Astrocyte of the cerebellum (primary cell): Measurements from ENCODE around the gene NMBR.
"Not testable (repeated sequence)": the region's sequence is repeated elsewhere in the genome, so short reads cannot be mapped to it uniquely, and the experiment has no call there.

ENCODE experiments used
- DNase-seq: peaks from one replicate; pipeline ENCODE4 v3.0.0-alpha.2; 2011; ENCODE audit warnings: low read depth
- H3K4me3 ChIP-seq: 2 replicates; pipeline ENCODE4 v1.5.1; 2011; ENCODE audit warnings: mild to moderate bottlenecking, low read depth, low read length, moderate library complexity
- CTCF ChIP-seq: IDR thresholded peaks from 2 replicates; pipeline ENCODE4 v1.5.1; 2012; ENCODE audit warnings: low read length, low read depth, moderate library complexity, mild to moderate bottlenecking; ENCODE audit errors: missing control alignments
- in situ Hi-C: cut with HindIII; loops from 2 replicates; pipeline ENCODE4 v1.10.0; 2017; ENCODE audit warnings: low sequenced_read_pairs

NMBR gene

GRCh38 chr6:142173980-142174379 is 27.1 kb upstream of the NMBR start:
- no peak overlapping the region for H3K4me3 ChIP-seq
- no peak for TF ChIP-seq CTCF
- in situ Hi-C loops: no loop called here
- DNase-seq: no peak

GRCh38 chr6:142172758-142173157 is 25.8 kb upstream of the NMBR start:
- no peak for TF ChIP-seq CTCF
- no peak for DNase-seq
- H3K4me3 ChIP-seq: no peak overlapping the region
- in situ Hi-C loops: no loop called here

GRCh38 chr6:142171351-142171750 is 24.4 kb upstream of the NMBR start:
- no peak for TF ChIP-seq CTCF
- DNase-seq: no peak
- H3K4me3 ChIP-seq: no peak overlapping the region
- in situ Hi-C loops: no loop called here

- no peak overlapping the region for H3K4me3 ChIP-seq
- no peak for DNase-seq
- in situ Hi-C loops: no loop called here
- TF ChIP-seq CTCF: no peak
These were observed 20.6 kb upstream of the NMBR start for GRCh38 chr6:142167486-142167885.

GRCh38 chr6:142167071-142167470 is 20.1 kb upstream of the NMBR start:
- in situ Hi-C loops: no loop called here
- no peak for DNase-seq
- no peak for TF ChIP-seq CTCF
- H3K4me3 ChIP-seq: no peak overlapping the region

- in situ Hi-C loops: no loop called here
- TF ChIP-seq CTCF: no peak
These were observed 18.3 kb upstream of the NMBR start for GRCh38 chr6:142165227-142165626.

GRCh38 chr6:142162780-142163179 is 15.9 kb upstream of the NMBR start:
- in situ Hi-C loops: no loop called here
- TF ChIP-seq CTCF: no peak
- H3K4me3 ChIP-seq: no peak overlapping the region
- no peak for DNase-seq

More at GRCh38 chr6:142165227-142165626, 18.3 kb upstream of the NMBR start:
- no peak overlapping the region for H3K4me3 ChIP-seq
- DNase-seq: no peak

- H3K4me3 ChIP-seq, DNase-seq: not testable (repeated sequence)
- in situ Hi-C loops: loop anchor here (5.0 kb wide), 1 partner anchor 46 kb away; no protein-coding TSS in a partner anchor
These were observed 9.8 kb upstream of the NMBR start for GRCh38 chr6:142156758-142157068.
